HG03378 (cell line): ENCODE data around the gene TCN1.
"Not testable (repeated sequence)": the region's sequence is repeated elsewhere in the genome, so short reads cannot be mapped to it uniquely, and the experiment has no call there.

Experiments used
- ATAC-seq: cut with Tn5 transposase; IDR thresholded peaks from one replicate; pipeline ENCODE4 v1.9.1; 2021; ENCODE audit warnings: mild to moderate bottlenecking, moderate library complexity; ENCODE audit not compliant: unreplicated experiment

TCN1 gene, protein sequence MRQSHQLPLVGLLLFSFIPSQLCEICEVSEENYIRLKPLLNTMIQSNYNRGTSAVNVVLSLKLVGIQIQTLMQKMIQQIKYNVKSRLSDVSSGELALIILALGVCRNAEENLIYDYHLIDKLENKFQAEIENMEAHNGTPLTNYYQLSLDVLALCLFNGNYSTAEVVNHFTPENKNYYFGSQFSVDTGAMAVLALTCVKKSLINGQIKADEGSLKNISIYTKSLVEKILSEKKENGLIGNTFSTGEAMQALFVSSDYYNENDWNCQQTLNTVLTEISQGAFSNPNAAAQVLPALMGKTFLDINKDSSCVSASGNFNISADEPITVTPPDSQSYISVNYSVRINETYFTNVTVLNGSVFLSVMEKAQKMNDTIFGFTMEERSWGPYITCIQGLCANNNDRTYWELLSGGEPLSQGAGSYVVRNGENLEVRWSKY

DNA sequence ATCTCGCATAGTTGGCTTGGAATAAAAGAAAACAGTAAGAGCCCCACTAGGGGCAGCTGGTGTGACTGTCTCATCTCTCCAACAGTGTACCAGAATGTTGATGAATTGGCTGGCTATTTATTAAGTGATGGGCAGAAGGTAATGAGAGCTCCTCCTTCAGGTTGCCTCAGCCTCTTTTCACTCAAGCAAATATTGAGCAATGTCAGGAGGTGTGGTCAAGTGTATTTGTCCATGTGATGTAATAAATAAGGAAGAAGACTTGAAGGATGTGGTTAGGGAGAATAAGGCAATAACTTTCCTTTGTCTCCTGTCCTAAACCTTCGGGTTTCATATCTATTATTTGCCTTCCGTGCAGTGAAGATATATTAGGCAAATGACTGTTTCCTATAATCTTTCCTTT is at the start of gene TCN1:
TCN1 (minus strand) TSS at position 91 of the 400 bp plus-strand sequence; CDS start at position 74, 17 bp downstream.
- no peak for ATAC-seq

DNA sequence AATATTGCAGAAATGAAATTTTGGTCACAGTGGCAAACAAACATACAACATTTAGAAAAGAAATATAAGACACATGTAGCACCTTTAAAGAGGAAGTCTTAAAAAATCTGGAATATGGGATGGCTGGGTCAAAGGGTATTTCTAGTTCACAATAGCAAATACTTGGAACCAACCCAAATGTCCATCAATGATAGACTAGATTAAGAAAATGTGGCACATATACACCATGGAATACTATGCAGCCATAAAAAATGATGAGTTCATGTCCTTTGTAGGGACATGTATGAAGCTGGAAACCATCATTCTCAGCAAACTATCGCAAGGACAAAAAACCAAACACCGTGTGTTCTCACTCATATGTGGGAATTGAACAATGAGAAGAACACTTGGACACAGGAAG is 37.3 kb upstream of the TCN1 start:
- not testable (repeated sequence) for ATAC-seq

- ATAC-seq, result no peak
These were observed 35.0 kb upstream of the TCN1 start for GRCh38 chr11:59901306-59901705.

DNA sequence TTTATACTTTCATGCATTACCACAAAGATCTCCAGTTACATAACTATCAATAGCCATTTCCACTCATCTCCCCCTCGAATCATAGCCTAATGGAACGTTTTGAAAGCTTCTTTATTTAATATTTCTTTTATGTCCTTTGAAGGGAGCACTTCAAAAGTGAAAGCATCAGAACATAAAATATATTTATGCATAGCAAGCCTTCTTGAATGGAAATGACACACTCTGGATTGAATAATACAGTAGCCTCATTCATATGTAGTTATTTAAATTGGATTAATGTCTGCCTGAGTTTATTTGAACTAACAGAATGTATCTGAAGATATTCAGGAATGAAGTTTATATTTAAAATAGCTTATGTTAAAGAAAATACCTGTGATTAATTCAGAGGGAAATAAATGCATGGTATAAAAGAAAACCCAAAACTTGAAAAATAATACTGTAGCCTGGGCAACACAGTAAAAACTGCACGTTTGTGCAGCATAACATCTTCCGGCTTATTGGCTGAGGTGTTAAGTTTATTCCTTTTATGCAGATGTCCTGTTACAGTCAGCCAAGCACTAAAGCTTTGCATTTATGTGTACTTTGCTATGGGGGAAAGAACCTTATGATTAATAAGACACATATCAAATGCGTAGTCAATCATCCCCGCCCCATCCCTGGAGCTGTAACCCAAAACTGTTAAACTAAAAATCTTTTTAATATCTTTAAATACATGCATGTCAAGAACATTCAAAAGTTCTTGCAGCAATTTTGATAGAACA is 34.3 kb upstream of the TCN1 start:
- no peak for ATAC-seq

DNA sequence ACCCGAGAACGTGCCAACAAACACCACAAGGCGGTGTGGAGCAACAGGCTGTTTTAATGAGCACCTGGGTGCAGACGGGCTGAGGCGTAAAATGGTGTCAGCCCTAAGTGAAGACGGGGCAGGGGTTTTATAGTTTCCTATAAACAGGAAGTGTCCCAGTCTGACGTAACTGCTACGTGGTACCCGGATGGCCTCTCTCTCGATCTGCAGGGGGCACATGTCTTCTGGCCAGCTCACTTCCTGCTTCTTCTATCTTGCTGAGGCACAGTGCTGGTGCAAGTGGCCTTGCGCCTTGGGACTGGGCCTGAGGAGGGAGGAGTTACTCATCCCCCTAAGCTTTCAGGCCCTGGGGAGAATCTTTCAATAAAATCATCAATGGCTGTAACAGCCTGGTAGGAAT is 33.2 kb upstream of the TCN1 start:
- no peak for ATAC-seq

DNA sequence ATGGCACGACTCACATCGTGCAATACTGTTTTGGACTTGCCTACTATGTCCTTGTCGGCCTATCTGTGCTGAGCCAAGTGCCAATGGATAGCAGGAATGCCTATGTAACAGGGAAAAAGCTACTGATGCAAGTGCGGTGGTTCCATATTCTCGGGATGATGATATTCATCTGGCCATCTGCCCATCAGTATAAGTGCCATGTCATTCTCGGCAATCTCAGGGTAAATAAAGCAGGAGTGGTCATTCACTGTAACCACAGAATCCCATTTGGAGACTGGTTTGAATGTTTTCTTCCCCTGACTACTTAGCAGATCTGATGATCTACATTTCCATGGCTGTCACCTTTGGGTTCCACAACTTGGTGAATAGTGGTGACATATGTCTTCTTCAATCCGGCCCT is 32.4 kb upstream of the TCN1 start:
- no peak for ATAC-seq

DNA sequence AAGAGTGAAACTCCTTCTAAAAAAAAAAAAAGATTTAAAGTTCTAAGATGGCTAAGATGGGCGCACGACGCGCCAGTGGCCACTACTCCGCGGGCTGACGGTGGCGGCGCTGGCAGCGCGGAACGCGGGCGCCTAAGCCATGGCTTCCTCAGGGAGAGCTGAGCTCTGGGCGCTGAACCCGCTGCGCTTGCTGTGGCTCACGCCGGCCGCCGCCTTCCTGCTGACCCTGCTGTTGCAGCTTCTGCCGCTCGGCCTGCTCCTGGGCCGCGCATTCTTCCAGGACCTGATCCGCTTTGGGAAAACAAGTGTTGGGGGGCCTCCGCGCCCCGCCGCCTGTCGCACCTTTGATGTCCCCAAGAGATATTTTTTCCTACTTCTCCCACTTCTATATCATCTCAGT is 31.8 kb upstream of the TCN1 start:
- ATAC-seq, result no peak

GRCh38 chr11:59894616-59895015 is 28.3 kb upstream of the TCN1 start:
- no peak for ATAC-seq

DNA sequence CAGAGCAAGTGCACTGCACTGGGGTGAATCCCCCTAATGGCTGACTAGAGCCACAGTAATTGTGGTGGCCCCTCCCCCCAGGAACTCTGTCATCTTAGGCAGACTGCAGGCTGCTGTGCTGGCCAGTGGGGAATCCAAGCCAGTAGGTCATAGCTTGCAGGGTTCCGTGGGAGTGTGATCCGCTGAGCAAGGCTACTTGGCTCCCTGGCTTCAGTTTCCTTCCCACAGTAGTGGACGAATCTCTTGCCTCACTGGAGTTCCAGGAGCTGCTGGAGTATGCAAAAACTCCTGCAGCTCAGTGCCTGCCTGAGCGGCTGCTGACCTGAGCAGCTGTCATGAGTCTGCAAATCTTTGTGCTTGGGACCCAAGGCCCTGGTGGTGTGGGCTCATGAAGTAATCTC is 25.5 kb upstream of the TCN1 start:
- ATAC-seq, result no peak

DNA sequence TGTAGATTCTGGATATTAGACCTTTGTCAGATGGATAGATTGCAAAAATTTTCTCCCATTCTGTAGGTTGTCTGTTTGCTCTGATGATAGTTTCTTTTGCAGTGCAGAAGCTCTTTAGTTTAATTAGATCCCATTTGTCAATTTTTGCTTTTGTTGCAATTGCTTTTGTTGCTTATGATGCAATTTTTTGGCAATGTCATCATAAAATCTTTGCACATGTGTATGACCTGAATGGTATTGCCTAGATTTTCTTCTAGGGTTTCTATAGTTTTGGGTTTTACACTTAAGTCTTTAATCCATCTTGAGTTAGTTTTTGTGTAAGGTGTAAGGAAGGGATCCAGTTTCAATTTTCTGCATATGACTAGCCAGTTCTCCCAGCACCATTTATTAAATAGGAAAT is 20.9 kb upstream of the TCN1 start:
- ATAC-seq, result not testable (repeated sequence)

GRCh38 chr11:59883597-59883996 is 17.3 kb upstream of the TCN1 start:
- ATAC-seq, result no peak

GRCh38 chr11:59879567-59879966 is 13.3 kb upstream of the TCN1 start:
- no peak for ATAC-seq

DNA sequence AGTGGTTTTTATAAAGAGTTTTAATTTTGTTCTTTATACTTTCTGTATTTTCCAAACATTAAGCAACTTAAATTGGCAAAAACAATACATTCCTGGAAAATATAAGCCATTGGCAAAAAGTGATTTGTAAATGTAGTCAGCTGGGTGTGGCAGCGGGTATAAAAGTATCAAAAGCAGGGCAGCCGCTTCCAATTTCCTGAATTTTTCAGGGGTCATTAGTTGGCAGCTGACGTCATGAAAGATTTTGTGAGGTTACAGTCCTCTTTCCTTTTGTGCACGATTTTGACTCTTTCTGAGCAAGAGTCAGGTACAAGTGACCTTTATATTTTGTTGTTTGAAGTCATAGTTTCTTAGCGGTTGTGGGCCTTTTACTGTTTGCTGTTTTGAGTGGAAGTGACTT is 12.3 kb upstream of the TCN1 start, which contains the start of gene OOSP3:
OOSP3 (plus strand) TSS at position 208 of the 400 bp plus-strand sequence; CDS start at position 235, 27 bp downstream.
- no peak for ATAC-seq

DNA sequence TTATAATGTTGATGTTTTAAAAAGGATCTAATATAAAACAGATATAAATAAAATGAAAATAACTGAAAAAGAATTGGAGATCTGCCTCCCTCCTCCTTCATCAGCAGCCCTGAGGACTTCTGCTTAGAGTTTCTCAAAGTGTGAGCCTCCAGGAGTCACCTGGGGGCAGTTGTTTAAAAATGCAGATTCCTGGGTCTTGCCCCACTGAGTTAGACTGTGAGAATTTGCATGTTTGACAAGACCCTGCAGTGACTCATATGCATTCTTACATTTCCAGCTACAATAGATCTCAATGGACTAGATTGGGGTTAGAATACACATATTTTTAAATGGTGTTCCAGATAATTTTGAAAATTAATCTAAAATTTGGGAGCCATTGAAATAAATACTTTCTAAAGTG is 11.5 kb upstream of the TCN1 start:
- no peak for ATAC-seq

GRCh38 chr11:59877325-59877724 is 11.0 kb upstream of the TCN1 start:
- ATAC-seq, result no peak

DNA sequence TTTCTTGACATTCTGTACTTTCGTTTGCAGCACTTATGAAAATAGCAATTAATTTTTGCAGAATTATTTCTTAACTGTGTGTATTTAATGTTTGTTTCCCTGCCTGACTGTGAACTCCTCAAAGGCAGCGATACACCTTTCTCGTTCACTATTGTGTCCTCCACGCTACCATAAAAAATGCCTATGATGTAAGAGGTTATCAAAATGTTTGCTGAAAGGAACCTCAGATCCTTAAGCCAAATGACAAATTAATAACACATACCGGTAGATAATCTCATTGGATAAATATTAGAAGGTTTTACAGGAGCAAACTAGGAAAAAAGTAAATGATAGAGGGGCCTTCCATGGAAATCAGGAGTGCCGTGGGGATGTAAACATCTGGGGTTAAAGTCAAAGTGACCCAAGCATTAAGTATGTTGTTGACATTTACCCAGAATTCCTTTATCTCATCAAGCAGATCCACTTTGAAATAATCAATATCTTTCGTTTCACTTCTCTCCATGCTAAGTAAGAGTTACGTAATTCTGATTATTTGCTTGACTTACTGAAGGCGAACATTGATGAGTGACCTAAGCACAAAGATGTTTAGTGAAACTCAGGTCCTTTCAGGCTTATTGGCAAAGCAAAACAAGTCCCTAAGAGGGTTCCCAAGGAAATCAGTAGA is 9.7 kb upstream of the TCN1 start:
- no peak for ATAC-seq

GRCh38 chr11:59872076-59872475 is 5.8 kb upstream of the TCN1 start:
- ATAC-seq, result no peak

DNA sequence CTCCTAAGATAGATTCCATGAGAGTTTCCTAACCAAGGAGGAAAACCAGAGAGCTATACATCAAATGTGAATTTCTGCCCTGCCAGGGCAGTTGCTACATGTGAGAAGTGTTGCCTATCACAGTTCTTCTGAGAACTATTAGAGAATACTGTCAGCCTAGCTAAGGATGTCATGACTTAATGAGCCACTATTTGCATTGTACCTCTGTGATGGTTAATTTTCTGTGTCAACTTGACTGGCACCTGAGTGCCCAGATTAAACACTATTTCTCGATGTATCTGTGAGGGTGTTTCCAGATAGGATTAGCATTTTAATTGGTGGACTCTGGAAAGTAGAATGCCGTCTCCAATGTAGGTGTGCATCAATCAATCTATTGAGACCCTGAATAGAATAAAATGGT is 1.7 kb upstream of the TCN1 start:
- ATAC-seq, result no peak

DNA sequence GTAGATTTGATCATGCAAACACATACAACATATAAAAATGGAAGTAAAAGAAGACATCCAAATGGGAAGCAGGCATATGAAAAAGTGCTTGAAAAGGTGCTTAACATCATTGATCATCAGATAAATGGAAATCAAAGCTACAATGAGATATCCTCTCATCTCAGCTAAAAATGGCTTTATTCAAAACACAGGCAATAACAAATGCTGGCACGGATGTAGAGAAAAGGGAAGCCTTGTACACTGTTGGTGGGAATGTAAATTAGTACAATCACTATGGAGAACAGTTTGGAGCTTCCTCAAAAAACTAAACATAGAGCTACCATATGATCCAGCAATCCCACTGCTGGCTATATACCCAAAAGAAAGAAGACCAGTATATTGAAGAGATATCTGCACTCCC is 549 bp upstream of the TCN1 start:
- no peak for ATAC-seq

- no peak for ATAC-seq
These were observed 1.3 kb downstream of the TCN1 start for GRCh38 chr11:59865031-59865430.

DNA sequence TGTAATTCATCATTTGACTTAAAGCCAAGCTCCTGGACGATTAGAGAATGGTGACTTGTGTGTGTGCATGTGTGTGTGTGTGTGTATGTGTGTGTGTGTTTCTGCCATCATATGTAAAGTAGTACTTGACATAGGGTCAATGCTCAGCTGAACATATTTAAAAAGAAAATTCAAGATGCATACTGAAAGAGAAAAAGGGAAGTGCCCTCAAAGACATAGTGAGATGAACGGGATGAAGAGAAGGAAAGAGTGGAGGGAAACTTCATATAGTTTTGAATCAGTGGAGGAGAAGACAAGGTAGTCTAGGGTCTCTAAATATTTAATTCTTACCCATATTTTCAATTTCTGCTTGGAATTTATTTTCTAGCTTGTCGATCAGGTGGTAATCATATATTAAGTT is 4.0 kb downstream of the TCN1 start:
- no peak for ATAC-seq

GRCh38 chr11:59859673-59860072 is 6.6 kb downstream of the TCN1 start:
- no peak for ATAC-seq
